ENCODE results near the gene NGDN. TPM values are rescaled to one million over a fixed set of nuclear protein-coding genes. Genes with fewer than 3 reads are reported as not detected.

Gene NGDN
- 32.5 and 46.3 TPM in 2 replicates for total RNA-seq

DNA sequence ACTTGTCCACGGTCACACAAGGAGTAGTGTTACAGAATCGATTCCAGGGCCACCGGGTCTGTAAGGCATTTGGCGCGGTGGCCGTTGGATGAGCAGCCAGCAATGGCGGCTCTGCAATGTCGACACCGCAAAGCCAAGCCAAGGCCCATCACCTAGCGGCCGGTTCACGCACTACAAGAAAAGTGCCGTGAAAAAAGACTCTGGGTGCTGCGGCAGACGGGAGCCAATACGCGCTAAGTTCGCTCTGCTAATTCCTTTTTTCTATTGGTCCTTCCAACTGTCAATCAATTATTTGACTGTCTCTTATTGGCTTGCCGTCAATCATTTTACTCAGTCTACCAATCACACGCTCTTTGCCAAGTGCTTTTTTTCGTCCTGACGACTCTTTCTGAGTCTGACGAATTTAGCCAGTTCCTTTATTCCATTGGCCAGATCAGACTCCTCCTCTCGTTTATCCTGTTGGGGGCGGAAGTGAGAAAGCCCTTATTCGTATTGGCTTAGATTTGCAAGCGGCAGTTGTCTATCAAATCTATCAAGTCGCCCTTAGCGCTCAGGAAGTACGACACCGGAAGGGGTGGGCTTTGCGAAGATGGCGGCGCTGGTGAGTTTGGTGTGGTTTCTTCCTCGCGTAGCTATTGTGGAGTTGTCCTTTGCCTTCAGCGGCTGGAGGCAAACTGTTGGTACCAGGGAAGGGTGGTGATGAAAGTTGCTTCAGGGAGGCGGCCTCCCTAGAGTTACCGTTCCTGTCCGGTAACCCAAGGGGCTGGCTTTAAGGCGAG lies at the start of gene NGDN:
NGDN (plus strand) TSS at position 577 of the 779 bp plus-strand sequence; CDS start at position 590, 13 bp downstream.

GRCh38 chr14:23435543-23436326 lies 33.8 kb upstream of the NGDN start, which contains the start of gene MYH7:
Gene MYH7 (minus strand): TSS chr14:23435660. CDS start chr14:23433732, 1,928 bp downstream.

Other genes starting within 250 kb of the NGDN start
- gene RNF212B, start 231.8 kb upstream of the NGDN start, total RNA-seq: not detected in 2 replicates
- gene HOMEZ, start 183.6 kb upstream of the NGDN start, total RNA-seq: 9.1 and 11.1 TPM in 2 replicates
- gene PPP1R3E, start 166.8 kb upstream of the NGDN start, total RNA-seq: 0.98 and 3.2 TPM in 2 replicates
- gene BCL2L2, start 162.9 kb upstream of the NGDN start, total RNA-seq: 13.5 and 15.5 TPM in 2 replicates
- gene PABPN1, start 148.2 kb upstream of the NGDN start, total RNA-seq: 58.4 and 59.0 TPM in 2 replicates
- 16.9 and 34.9 TPM in 2 replicates for gene SLC22A17, start 116.8 kb upstream of the NGDN start, total RNA-seq
- 10.4 and 14.7 TPM in 2 replicates for gene EFS, start 104.5 kb upstream of the NGDN start, total RNA-seq
- gene IL25, start 96.9 kb upstream of the NGDN start, total RNA-seq: not detected in 2 replicates
- 0.25 TPM in 1 of 2 replicates, not detected in the other for gene CMTM5, start 92.7 kb upstream of the NGDN start, total RNA-seq
- not detected in 2 replicates for gene MYH6, start 61.4 kb upstream of the NGDN start, total RNA-seq
- gene MYH7, start 34.0 kb upstream of the NGDN start, total RNA-seq: not detected in 2 replicates
- gene ZFHX2, start 82.1 kb downstream of the NGDN start, total RNA-seq: 0.49 and 1.6 TPM in 2 replicates
- 8.4 and 9.8 TPM in 2 replicates for gene THTPA, start 86.6 kb downstream of the NGDN start, total RNA-seq
- 61.3 and 101 TPM in 2 replicates for gene AP1G2, start 98.1 kb downstream of the NGDN start, total RNA-seq
- gene JPH4, start 109.1 kb downstream of the NGDN start, total RNA-seq: not detected in 2 replicates
- gene DHRS2, start 166.7 kb downstream of the NGDN start, total RNA-seq: 0.33 TPM in 1 of 2 replicates, not detected in the other